Natural killer cell (primary cell): ENCODE measurements around the gene AVP. TPM values are rescaled to one million over a fixed set of nuclear protein-coding genes. Genes with fewer than 3 reads are reported as not detected.
"Not testable (repeated sequence)": the region's sequence is repeated elsewhere in the genome, so short reads cannot be mapped to it uniquely, and the experiment has no call there.

Experiments used
- ATAC-seq, 3 donors: fragments of 150-1000 bp in 2 of 3; fragments of 200-7000 bp in 1 of 3; cut with Tn5 transposase; 1 replicate in 1 of 3; 2 replicates in 2 of 3; pipeline ENCODE4 v1.10.0; 2021; ENCODE audit warnings: mild to moderate bottlenecking in 2 of 3, moderate library complexity in 2 of 3
- DNase-seq, 2 donors: peaks; one replicate each; pipeline versions ENCODE4 v3.0.0 to v3.0.0-alpha.2; 2013 to 2021; ENCODE audit warnings: mixed read lengths in 1 of 2
- H3K27ac ChIP-seq: one replicate; pipeline ENCODE4 v1.5.1; 2013; ENCODE audit warnings: mild to moderate bottlenecking, low read length
- H3K27me3 ChIP-seq: one replicate; pipeline ENCODE4 v1.6.1; 2013; ENCODE audit warnings: low read length; ENCODE audit not compliant: control insufficient read depth, insufficient read depth
- H3K36me3 ChIP-seq: one replicate; pipeline ENCODE4 v1.6.1; 2013; ENCODE audit warnings: low read length; ENCODE audit not compliant: control insufficient read depth, insufficient read depth
- H3K4me1 ChIP-seq: one replicate; pipeline ENCODE4 v1.6.1; 2013; ENCODE audit warnings: low read length; ENCODE audit not compliant: control insufficient read depth, insufficient read depth
- H3K4me3 ChIP-seq: one replicate; pipeline ENCODE4 v1.5.1; 2013; ENCODE audit warnings: low read length
- H3K9me3 ChIP-seq: one replicate; pipeline ENCODE4 v1.6.1; 2013; ENCODE audit warnings: low read length; ENCODE audit not compliant: control insufficient read depth, insufficient read depth
- H3K27ac Mint-ChIP-seq, 2 donors: one replicate each; pipeline ENCODE4 v1.8.0; 2022; ENCODE audit warnings: mild to moderate bottlenecking in 2 of 2, mixed read lengths in 2 of 2, moderate library complexity in 1 of 2
- H3K27me3 Mint-ChIP-seq, 2 donors: one replicate each; pipeline ENCODE4 v1.8.0; 2022; ENCODE audit warnings: low read depth in 2 of 2, mixed read lengths in 2 of 2
- H3K36me3 Mint-ChIP-seq: one replicate; pipeline ENCODE4 v1.8.0; 2022; ENCODE audit warnings: mixed read lengths
- H3K4me1 Mint-ChIP-seq, 2 donors: one replicate each; pipeline ENCODE4 v1.8.0; 2022; ENCODE audit warnings: mixed read lengths in 2 of 2
- H3K4me3 Mint-ChIP-seq: one replicate; pipeline ENCODE4 v1.8.0; 2022; ENCODE audit warnings: mild to moderate bottlenecking, moderate library complexity, mixed read lengths
- H3K9me3 Mint-ChIP-seq, 2 donors: one replicate each; pipeline ENCODE4 v1.8.0; 2022; ENCODE audit warnings: mixed read lengths in 2 of 2
- WGBS: methylation state at CpG from one replicate; pipeline ENCODE4 v1.1.7; 2013; ENCODE audit warnings: missing lambda C conversion rate; ENCODE audit not compliant: insufficient coverage; 5-methylcytosine and 5-hydroxymethylcytosine counted together
- intact Hi-C: fragments of 100-400 bp; cut with micrococcal nuclease; formaldehyde crosslinking; loops from one replicate; pipeline ENCODE4 v1.14.2; 2022
- total RNA-seq, 4 donors: library from RNA; stranded (reverse); fragments of 120-200 nt in 1 of 4; gene quantifications; one replicate each; pipeline versions ENCODE4 v1.2.3 to v1.2.4, GENCODE V29; 2013 to 2022
- TF ChIP-seq, protein P1 (sequence below): fragments of 200-600 bp; IDR thresholded peaks from one replicate; pipeline ENCODE4 v1.8.0; 2022; ENCODE audit warnings: antibody characterized with exemption

AVP gene
- total RNA-seq, 3 donors from 2014 or later (not counting 1 experiment from before 2014, with no cell fraction given): not detected

- Mint-ChIP-seq H3K4me1 (peaks cover 10 to 11% of the 10 kb centered on the region in 2 donors), H3K4me3 (no peak overlapping the region), H3K36me3 (no peaks in the 10 kb centered on the region), H3K27ac (peak overlapping the region in 1 of 2 donors; percentile 44), H3K27me3 (no peaks in the 10 kb centered on the region), H3K9me3 (no peaks in the 10 kb centered on the region)
- ATAC-seq (peak in 1 of 3 donors; percentile 24), DNase-seq (peak in 1 of 2 donors; percentile 73)
- H3K9me3 ChIP-seq: no peaks in the 10 kb centered on the region
- no peaks in the 10 kb centered on the region for H3K4me1 ChIP-seq
- H3K27ac ChIP-seq: no peak overlapping the region
- H3K4me3 ChIP-seq: no peak overlapping the region
- TF ChIP-seq, protein P1, sequence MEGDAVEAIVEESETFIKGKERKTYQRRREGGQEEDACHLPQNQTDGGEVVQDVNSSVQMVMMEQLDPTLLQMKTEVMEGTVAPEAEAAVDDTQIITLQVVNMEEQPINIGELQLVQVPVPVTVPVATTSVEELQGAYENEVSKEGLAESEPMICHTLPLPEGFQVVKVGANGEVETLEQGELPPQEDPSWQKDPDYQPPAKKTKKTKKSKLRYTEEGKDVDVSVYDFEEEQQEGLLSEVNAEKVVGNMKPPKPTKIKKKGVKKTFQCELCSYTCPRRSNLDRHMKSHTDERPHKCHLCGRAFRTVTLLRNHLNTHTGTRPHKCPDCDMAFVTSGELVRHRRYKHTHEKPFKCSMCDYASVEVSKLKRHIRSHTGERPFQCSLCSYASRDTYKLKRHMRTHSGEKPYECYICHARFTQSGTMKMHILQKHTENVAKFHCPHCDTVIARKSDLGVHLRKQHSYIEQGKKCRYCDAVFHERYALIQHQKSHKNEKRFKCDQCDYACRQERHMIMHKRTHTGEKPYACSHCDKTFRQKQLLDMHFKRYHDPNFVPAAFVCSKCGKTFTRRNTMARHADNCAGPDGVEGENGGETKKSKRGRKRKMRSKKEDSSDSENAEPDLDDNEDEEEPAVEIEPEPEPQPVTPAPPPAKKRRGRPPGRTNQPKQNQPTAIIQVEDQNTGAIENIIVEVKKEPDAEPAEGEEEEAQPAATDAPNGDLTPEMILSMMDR: no peak
- intact Hi-C loops: no loop called here
- H3K27me3 ChIP-seq: no peaks in the 10 kb centered on the region
- peaks cover 8% of the 10 kb centered on the region for H3K36me3 ChIP-seq
- 64% methylated on average over 11 of the region's 11 CpGs for WGBS
Measured at GRCh38 chr20:3121271-3121911, 36.9 kb upstream of the AVP start.

DNA sequence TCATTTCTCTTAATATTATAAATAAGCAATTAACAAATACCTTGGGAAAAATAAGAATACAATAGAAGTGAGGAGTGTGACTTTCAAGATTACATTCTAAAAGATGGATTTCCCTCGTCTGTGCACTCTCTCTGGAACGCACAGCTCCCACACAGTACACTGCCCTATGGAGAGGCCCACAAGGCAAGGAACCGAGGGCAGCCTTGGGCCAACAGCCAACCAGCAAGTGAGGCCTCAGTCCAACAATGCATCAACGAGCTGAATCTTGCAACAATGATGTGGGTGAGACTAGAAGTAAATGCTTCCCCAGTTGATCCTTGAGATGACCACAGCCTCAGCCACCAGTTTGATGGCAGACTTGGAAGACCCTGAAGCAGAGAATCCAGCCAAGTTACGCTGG lies 34.5 kb upstream of the AVP start:
- no peak for ATAC-seq
- intact Hi-C loops: no loop called here
- Histone ChIP-seq H3K4me3 (no peak overlapping the region), H3K27ac (no peak overlapping the region), H3K27me3 (no peaks in the 10 kb centered on the region), H3K4me1 (peaks cover 6% of the 10 kb centered on the region), H3K9me3 (no peaks in the 10 kb centered on the region), H3K36me3 (peaks cover 13% of the 10 kb centered on the region)
- DNase-seq: no peak
- no peaks in the 10 kb centered on the region for H3K27me3 Mint-ChIP-seq
- 86% methylated on average over 4 of the region's 5 CpGs for WGBS
- H3K4me3 Mint-ChIP-seq: no peak overlapping the region
- TF ChIP-seq, protein P1: no peak
- H3K4me1 Mint-ChIP-seq: peaks cover 10 to 16% of the 10 kb centered on the region in 2 donors
- H3K36me3 Mint-ChIP-seq: no peaks in the 10 kb centered on the region
- no peaks in the 10 kb centered on the region for H3K9me3 Mint-ChIP-seq
- no peak overlapping the region for H3K27ac Mint-ChIP-seq

- H3K27ac Mint-ChIP-seq, H3K4me1 ChIP-seq, H3K9me3 ChIP-seq, H3K4me3 ChIP-seq, H3K36me3 Mint-ChIP-seq, H3K27me3 ChIP-seq, H3K27ac ChIP-seq, H3K9me3 Mint-ChIP-seq, intact Hi-C loops, H3K27me3 Mint-ChIP-seq, H3K4me3 Mint-ChIP-seq: not testable (repeated sequence)
- DNase-seq (peak in 1 of 2 donors; percentile 79), ATAC-seq (peak in 2 of 3 donors; percentile 52 to 69)
- H3K36me3 ChIP-seq: peaks cover 19% of the 10 kb centered on the region
- peaks cover 4 to 19% of the 10 kb centered on the region in 2 donors for H3K4me1 Mint-ChIP-seq
- WGBS: 72% methylated on average over 14 of the region's 14 CpGs
Measured at GRCh38 chr20:3117839-3118379, 33.4 kb upstream of the AVP start.

GRCh38 chr20:3116341-3116740 lies 31.8 kb upstream of the AVP start:
- H3K36me3 ChIP-seq: peaks cover 15% of the 10 kb centered on the region
- H3K27ac ChIP-seq: no peak overlapping the region
- Mint-ChIP-seq H3K4me1 (peaks cover 4 to 19% of the 10 kb centered on the region in 2 donors), H3K27me3 (no peaks in the 10 kb centered on the region), H3K4me3 (no peak overlapping the region), H3K9me3 (no peaks in the 10 kb centered on the region), H3K36me3 (no peaks in the 10 kb centered on the region), H3K27ac (no peak overlapping the region)
- H3K27me3 ChIP-seq: no peaks in the 10 kb centered on the region
- DNase-seq: no peak
- H3K9me3 ChIP-seq: no peaks in the 10 kb centered on the region
- no peak overlapping the region for H3K4me3 ChIP-seq
- 93% methylated on average over 3 of the region's 4 CpGs for WGBS
- intact Hi-C loops: no loop called here
- TF ChIP-seq, protein P1: no peak
- peaks cover 6% of the 10 kb centered on the region for H3K4me1 ChIP-seq
- no peak for ATAC-seq
